HG03060 (cell line): ENCODE results near the gene TEX11.
"Not testable (repeated sequence)": the region's sequence is repeated elsewhere in the genome, so short reads cannot be mapped to it uniquely, and the experiment has no call there.

Source experiments
- ATAC-seq: cut with Tn5 transposase; IDR thresholded peaks from one replicate; pipeline ENCODE4 v1.9.1; 2021; ENCODE audit warnings: low read depth, moderate number of reproducible peaks; ENCODE audit not compliant: unreplicated experiment

Gene TEX11

GRCh38 chrX:70769659-70770227 is 138.8 kb downstream of the TEX11 start:
- ATAC-seq, result no peak

GRCh38 chrX:70762285-70762684 is 146.2 kb downstream of the TEX11 start:
- no peak for ATAC-seq

- no peak for ATAC-seq
These were observed 152.7 kb downstream of the TEX11 start for GRCh38 chrX:70755850-70756249.

GRCh38 chrX:70754169-70754848 is 154.2 kb downstream of the TEX11 start:
- ATAC-seq, result no peak

GRCh38 chrX:70733774-70734173 is 174.7 kb downstream of the TEX11 start:
- not testable (repeated sequence) for ATAC-seq

- ATAC-seq, result not testable (repeated sequence)
These were observed 180.6 kb downstream of the TEX11 start for GRCh38 chrX:70727961-70728360.

GRCh38 chrX:70720721-70721120 is 187.8 kb downstream of the TEX11 start:
- no peak for ATAC-seq

GRCh38 chrX:70711336-70711735 is 197.2 kb downstream of the TEX11 start:
- not testable (repeated sequence) for ATAC-seq

GRCh38 chrX:70694339-70695122 is 214.0 kb downstream of the TEX11 start:
- ATAC-seq, result no peak

- not testable (repeated sequence) for ATAC-seq
These were observed 229.1 kb downstream of the TEX11 start for GRCh38 chrX:70679455-70679854.

GRCh38 chrX:70675284-70675683 is 233.2 kb downstream of the TEX11 start:
- ATAC-seq, result no peak

GRCh38 chrX:70672326-70672725 is 236.2 kb downstream of the TEX11 start:
- no peak for ATAC-seq

GRCh38 chrX:70669120-70669519 is 239.4 kb downstream of the TEX11 start:
- ATAC-seq, result no peak

GRCh38 chrX:70664726-70665125 is 243.8 kb downstream of the TEX11 start:
- no peak for ATAC-seq

GRCh38 chrX:70661124-70661523 is 247.4 kb downstream of the TEX11 start:
- not testable (repeated sequence) for ATAC-seq

- not testable (repeated sequence) for ATAC-seq
These were observed 251.0 kb downstream of the TEX11 start for GRCh38 chrX:70657546-70657945.

- no peak for ATAC-seq
These were observed 252.2 kb downstream of the TEX11 start for GRCh38 chrX:70656304-70656703.

GRCh38 chrX:70647910-70648309 is 260.6 kb downstream of the TEX11 start:
- ATAC-seq, result not testable (repeated sequence)

- ATAC-seq, result no peak
These were observed 272.3 kb downstream of the TEX11 start for GRCh38 chrX:70636218-70636617.

GRCh38 chrX:70635669-70636068 is 272.8 kb downstream of the TEX11 start:
- ATAC-seq, result no peak

- ATAC-seq, result no peak
These were observed 273.3 kb downstream of the TEX11 start for GRCh38 chrX:70635227-70635626.

GRCh38 chrX:70621743-70622142 is 286.8 kb downstream of the TEX11 start:
- ATAC-seq, result no peak
